OCI-LY7 (cell line): ENCODE results near the gene DDX51. TPM values are rescaled to one million over a fixed set of nuclear protein-coding genes. Genes with fewer than 3 reads are reported as not detected.

Source experiments
- BruUV-seq: library from RNA; stranded (reverse); fragments of 400-500 nt; replicated peaks from 2 replicates; lab custom pipeline; 2021; lab: Mats Ljungman, UMichigan
- CTCF ChIA-PET: fragments of 300-600 bp; sonication (Branson Sonifier 250); formaldehyde crosslinking; loops from one replicate; lab custom pipeline; 2022; ENCODE audit warnings: antibody characterized with exemption; ENCODE audit not compliant: unreplicated experiment; lab: Charles Lee
- POLR2A ChIA-PET: fragments of 300-600 bp; sonication (Branson Sonifier 250); formaldehyde crosslinking; loops from one replicate; lab custom pipeline; 2022; ENCODE audit warnings: antibody characterized with exemption; lab: Charles Lee
- DNase-seq: peaks from one replicate; pipeline ENCODE4 v3.0.0-alpha.2; 2015; ENCODE audit warnings: low spot score
- H2AFZ ChIP-seq: fragments of 200-600 bp; sonication (generic), shearing (Covaris generic); 2 replicates; pipeline ENCODE4 v1.6.1; 2014; ENCODE audit warnings: mild to moderate bottlenecking, antibody characterized with exemption, low read length, moderate library complexity
- H3K27ac ChIP-seq: fragments of 200-600 bp; sonication (generic); 2 replicates; pipeline ENCODE4 v1.5.1; 2014; ENCODE audit warnings: mixed run types, low read depth, mild to moderate bottlenecking, moderate library complexity, low read length, inconsistent platforms; ENCODE audit not compliant: poor library complexity, severe bottlenecking
- H3K36me3 ChIP-seq: fragments of 200-600 bp; sonication (generic); 2 replicates; pipeline ENCODE4 v1.6.1; 2014; ENCODE audit warnings: mild to moderate bottlenecking, antibody characterized with exemption, low read length, moderate library complexity, mixed read lengths; ENCODE audit not compliant: insufficient read depth
- H3K4me1 ChIP-seq: fragments of 200-600 bp; sonication (generic); 2 replicates; pipeline ENCODE4 v1.5.1; 2014; ENCODE audit warnings: mild to moderate bottlenecking, low read length; ENCODE audit not compliant: insufficient read depth, poor library complexity, severe bottlenecking
- H3K4me2 ChIP-seq: fragments of 200-600 bp; sonication (generic); 2 replicates; pipeline ENCODE4 v1.6.1; 2014; ENCODE audit warnings: mild to moderate bottlenecking, low read length
- H3K4me3 ChIP-seq: fragments of 200-600 bp; sonication (generic); 2 replicates; pipeline ENCODE4 v1.5.1; 2014; ENCODE audit warnings: mild to moderate bottlenecking, low read depth, low read length; ENCODE audit not compliant: poor library complexity, severe bottlenecking
- H3K79me2 ChIP-seq: fragments of 200-600 bp; sonication (generic); 2 replicates; pipeline ENCODE4 v1.6.1; 2016; ENCODE audit warnings: low read depth, mild to moderate bottlenecking, low read length, moderate library complexity, mixed read lengths; ENCODE audit not compliant: insufficient read depth
- H3K9me2 ChIP-seq: fragments of 200-600 bp; sonication (generic); 2 replicates; pipeline ENCODE4 v1.6.1; 2016; ENCODE audit warnings: mild to moderate bottlenecking, low read length, mixed read lengths; ENCODE audit not compliant: insufficient read depth
- H3K9me3 ChIP-seq: fragments of 200-600 bp; sonication (generic); 2 replicates; pipeline ENCODE4 v1.6.1; 2014; ENCODE audit warnings: mild to moderate bottlenecking, mixed run types, low read length, mixed read lengths
- H4K20me1 ChIP-seq: fragments of 200-600 bp; sonication (generic); 2 replicates; pipeline ENCODE4 v1.6.1; 2014; ENCODE audit warnings: mild to moderate bottlenecking, antibody characterized with exemption, low read length, moderate library complexity, mixed read lengths; ENCODE audit not compliant: insufficient read depth
- EZH2phosphoT487 ChIP-seq: fragments of 200-600 bp; sonication (generic); IDR thresholded peaks from 2 replicates; pipeline ENCODE4 v1.6.1; 2018; ENCODE audit warnings: low read depth, borderline replicate concordance, mild to moderate bottlenecking, mixed run types, antibody characterized with exemption, low read length, moderate library complexity, mixed read lengths
- intact Hi-C: fragments of 100-400 bp; cut with micrococcal nuclease; formaldehyde crosslinking; loops from one replicate; pipeline ENCODE4 v1.10.0; 2022; ENCODE audit not compliant: unreplicated experiment
- total RNA-seq, 2 experiments: library from RNA; depleted of rRNA in 1 of 2; stranded (reverse); fragments of >200 nt in 1 of 2; shearing (Covaris generic) in 1 of 2; gene quantifications; 2 replicates each; pipeline ENCODE4 v1.2.3, GENCODE V29; 2014 to 2022
- TF ChIP-seq, protein P1 (sequence below): fragments of 200-600 bp; sonication (generic); conservative IDR thresholded peaks from 2 replicates; pipeline ENCODE4 v1.5.1; 2014; ENCODE audit warnings: mild to moderate bottlenecking, antibody characterized with exemption, low read length, moderate library complexity, mixed read lengths

DDX51 gene
- total RNA-seq, 2 experiments from 2014 or later = 47.1 to 63.1 TPM

DNA sequence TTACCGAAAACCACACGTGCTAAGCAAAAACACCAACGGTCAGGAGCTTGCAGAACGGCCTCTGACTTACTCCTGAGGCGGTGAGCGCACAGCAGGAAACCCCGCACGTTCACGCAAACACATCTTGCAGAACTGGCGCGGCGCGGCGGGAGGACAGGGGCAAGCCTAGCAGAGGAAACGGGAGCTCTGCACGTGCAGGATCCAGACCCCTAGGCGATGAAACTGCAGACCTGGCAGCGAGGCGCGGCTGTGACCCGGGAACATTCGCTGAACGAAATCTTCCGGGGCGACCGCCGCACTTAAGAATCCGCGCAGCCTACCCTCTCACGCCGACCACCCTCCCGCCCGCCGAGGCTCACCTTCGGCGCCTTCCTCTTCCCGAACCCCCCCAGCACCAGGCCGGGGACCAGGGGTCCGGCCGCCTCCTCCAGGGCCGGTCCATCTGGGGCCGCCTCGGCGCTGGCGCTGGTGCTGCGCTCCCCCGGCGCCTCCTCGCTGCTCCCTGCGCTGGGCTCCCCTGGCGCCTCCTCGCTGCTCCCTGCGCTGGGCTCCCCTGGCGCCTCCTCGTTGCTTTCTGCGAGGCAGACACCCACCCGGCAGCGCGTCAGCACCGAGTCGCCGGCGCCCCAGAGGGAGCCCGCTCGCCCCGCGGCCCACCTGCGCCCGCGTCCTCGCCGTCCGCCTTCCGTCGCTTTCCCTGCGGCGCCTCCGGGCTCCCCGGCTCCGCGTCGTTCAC lies 615 bp downstream of the DDX51 start:
- TF ChIP-seq, protein P1, sequence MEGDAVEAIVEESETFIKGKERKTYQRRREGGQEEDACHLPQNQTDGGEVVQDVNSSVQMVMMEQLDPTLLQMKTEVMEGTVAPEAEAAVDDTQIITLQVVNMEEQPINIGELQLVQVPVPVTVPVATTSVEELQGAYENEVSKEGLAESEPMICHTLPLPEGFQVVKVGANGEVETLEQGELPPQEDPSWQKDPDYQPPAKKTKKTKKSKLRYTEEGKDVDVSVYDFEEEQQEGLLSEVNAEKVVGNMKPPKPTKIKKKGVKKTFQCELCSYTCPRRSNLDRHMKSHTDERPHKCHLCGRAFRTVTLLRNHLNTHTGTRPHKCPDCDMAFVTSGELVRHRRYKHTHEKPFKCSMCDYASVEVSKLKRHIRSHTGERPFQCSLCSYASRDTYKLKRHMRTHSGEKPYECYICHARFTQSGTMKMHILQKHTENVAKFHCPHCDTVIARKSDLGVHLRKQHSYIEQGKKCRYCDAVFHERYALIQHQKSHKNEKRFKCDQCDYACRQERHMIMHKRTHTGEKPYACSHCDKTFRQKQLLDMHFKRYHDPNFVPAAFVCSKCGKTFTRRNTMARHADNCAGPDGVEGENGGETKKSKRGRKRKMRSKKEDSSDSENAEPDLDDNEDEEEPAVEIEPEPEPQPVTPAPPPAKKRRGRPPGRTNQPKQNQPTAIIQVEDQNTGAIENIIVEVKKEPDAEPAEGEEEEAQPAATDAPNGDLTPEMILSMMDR = no peak
- TF ChIP-seq EZH2phosphoT487 = no peak
- POLR2A ChIA-PET = no interaction called here
- H2AFZ ChIP-seq = no peak overlapping the region

DNA sequence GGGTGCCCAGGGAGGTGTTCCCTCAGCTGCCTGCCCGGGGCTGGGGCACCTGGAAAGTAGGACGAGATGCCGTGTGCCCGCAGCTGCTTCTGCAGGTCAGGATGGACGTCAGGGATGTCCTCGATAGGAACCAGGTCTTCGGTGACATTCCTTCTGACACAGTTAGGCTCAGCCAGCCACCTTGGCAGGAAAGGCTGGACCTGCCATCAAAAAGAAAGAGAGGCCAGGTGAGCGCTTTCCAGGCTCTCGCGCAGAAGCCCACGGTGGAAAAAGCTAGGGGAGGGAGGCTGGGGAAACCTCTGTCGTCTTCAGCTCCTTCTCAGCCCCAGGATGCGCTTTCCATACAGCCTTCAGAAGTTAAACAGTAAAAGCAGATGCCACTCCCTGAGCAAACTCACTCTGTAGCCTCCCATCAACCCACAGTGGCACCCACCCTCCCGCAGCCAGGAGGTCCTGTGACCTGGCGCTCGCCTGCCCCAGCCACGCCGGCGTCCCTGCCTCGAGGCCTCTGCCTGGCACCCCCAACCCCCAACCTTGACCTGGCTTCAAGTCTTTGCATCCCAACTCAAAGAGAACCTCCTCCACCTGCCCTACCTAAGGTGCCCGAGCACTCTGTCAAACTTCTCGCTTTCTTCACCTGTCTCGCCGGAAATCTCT lies 1.3 kb downstream of the DDX51 start:
- no peaks in the 10 kb centered on the region for H3K9me3 ChIP-seq
- no peak for DNase-seq
- BruUV-seq = no TSS peak
- H3K9me2 ChIP-seq = no peaks in the 10 kb centered on the region
- CTCF ChIA-PET = no interaction called here
- peak overlapping the region; percentile 89 for H3K4me3 ChIP-seq
- peaks cover 44% of the 10 kb centered on the region for H3K79me2 ChIP-seq
- peaks cover 76% of the 10 kb centered on the region for H3K36me3 ChIP-seq
- H3K27ac ChIP-seq = peak overlapping the region; percentile 49
- peak overlapping the region; percentile 90 for H3K4me2 ChIP-seq
- no peak overlapping the region for H2AFZ ChIP-seq
- intact Hi-C loops = loop anchor here (5.0 kb wide), 1 partner anchor 56 kb away; no protein-coding TSS in a partner anchor
- POLR2A ChIA-PET = interaction anchor here (0.6 kb wide), 2 partner anchors 16 to 323 kb away, joined by 3 to 4 read pairs; no protein-coding TSS in a partner anchor
- no peaks in the 10 kb centered on the region; the same call in 1 of the 2 replicates for H4K20me1 ChIP-seq
- no peak for TF ChIP-seq EZH2phosphoT487
- TF ChIP-seq, protein P1 = no peak
- H3K4me1 ChIP-seq = peaks cover 19% of the 10 kb centered on the region

More for the DNA sequence above, 615 bp downstream of the DDX51 start:
- H3K9me2 ChIP-seq = no peaks in the 10 kb centered on the region
- intact Hi-C loops = loop anchor here (5.0 kb wide), 1 partner anchor 56 kb away; no protein-coding TSS in a partner anchor
- peaks cover 19% of the 10 kb centered on the region for H3K4me1 ChIP-seq
- H3K79me2 ChIP-seq = peaks cover 44% of the 10 kb centered on the region
- H3K4me3 ChIP-seq = peak overlapping the region; percentile 89
- CTCF ChIA-PET = no interaction called here
- TSS peak; percentile 44 for BruUV-seq
- H3K36me3 ChIP-seq = peaks cover 76% of the 10 kb centered on the region
- peak overlapping the region; percentile 90 for H3K4me2 ChIP-seq
- peak; percentile 52 for DNase-seq
- H4K20me1 ChIP-seq = no peaks in the 10 kb centered on the region; the same call in 1 of the 2 replicates
- no peaks in the 10 kb centered on the region for H3K9me3 ChIP-seq
- H3K27ac ChIP-seq = peak overlapping the region; percentile 49
